Activated T-helper 1 cell treated with anti-CD3 and anti-CD28 coated beads, Interleukin-12 subunit alpha, Interleukin-12 subunit beta, Interleukin-2, Interleukin-4 antibody, amounts not matched to agents 30 ng/mL and 10 ng/mL and 1 ng/mL, durations not matched to agents 14 hours and 24 hours and 36 hours (primary cell): ENCODE measurements around the gene MISP. TPM values are rescaled to one million over a fixed set of nuclear protein-coding genes. Genes with fewer than 3 reads are reported as not detected.
"Not testable (repeated sequence)": the region's sequence is repeated elsewhere in the genome, so short reads cannot be mapped to it uniquely, and the experiment has no call there.

Source experiments
- DNase-seq: peaks from one replicate; pipeline ENCODE4 v3.0.0; 2021; ENCODE audit warnings: low spot score
- H3K27ac Mint-ChIP-seq: one replicate; pipeline ENCODE4 v1.8.0; 2021; ENCODE audit warnings: mild to moderate bottlenecking, mixed read lengths
- H3K27me3 Mint-ChIP-seq: one replicate; pipeline ENCODE4 v1.8.0; 2022; ENCODE audit warnings: mild to moderate bottlenecking, moderate library complexity, mixed read lengths; ENCODE audit not compliant: insufficient read depth
- H3K36me3 Mint-ChIP-seq: one replicate; pipeline ENCODE4 v1.8.0; 2021; ENCODE audit warnings: low read depth, mixed read lengths
- H3K4me1 Mint-ChIP-seq: one replicate; pipeline ENCODE4 v1.8.0; 2021; ENCODE audit warnings: low read depth, mixed read lengths
- H3K4me3 Mint-ChIP-seq: one replicate; pipeline ENCODE4 v1.8.0; 2021; ENCODE audit warnings: mild to moderate bottlenecking, moderate library complexity, mixed read lengths
- H3K9me3 Mint-ChIP-seq: one replicate; pipeline ENCODE4 v1.8.0; 2021; ENCODE audit warnings: mixed read lengths
- intact Hi-C: fragments of 100-400 bp; cut with micrococcal nuclease; formaldehyde crosslinking; loops from one replicate; pipeline ENCODE4 v1.15.1; 2024
- total RNA-seq: library from RNA; stranded (reverse); gene quantifications from 2 replicates; pipeline ENCODE4 v1.2.3, GENCODE V29; 2022

MISP gene
- total RNA-seq, 1 donor from 2014 or later, result not detected

DNA sequence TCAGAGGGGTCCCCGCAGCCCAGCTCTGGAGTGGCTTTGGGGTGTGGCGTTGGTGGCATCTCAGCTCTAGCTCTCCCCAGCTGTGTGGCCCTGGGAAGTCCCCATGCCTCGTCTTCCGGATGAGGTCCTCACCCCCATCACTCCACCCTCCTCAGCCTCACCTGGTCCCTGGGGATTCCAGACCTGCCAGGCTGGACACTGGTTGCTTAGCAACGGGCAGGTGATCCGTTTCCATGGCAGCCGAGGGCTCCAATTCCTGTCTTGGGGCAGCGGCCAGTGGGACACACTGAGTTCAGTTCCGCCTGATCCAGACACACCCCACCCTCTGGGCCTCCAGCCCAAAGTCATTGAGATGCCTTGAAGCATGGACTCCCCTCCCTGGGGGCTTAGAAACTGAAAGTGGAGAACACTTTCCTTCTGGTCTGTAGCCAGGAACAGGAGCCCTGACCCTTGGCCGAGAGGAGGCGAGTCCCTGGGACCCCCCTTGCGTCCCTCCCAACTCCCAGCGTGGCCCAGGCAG is 7.7 kb upstream of the MISP start:
- no peak overlapping the region for H3K4me3 Mint-ChIP-seq
- intact Hi-C loops, result no loop called here
- no peaks in the 10 kb centered on the region for H3K4me1 Mint-ChIP-seq

DNA sequence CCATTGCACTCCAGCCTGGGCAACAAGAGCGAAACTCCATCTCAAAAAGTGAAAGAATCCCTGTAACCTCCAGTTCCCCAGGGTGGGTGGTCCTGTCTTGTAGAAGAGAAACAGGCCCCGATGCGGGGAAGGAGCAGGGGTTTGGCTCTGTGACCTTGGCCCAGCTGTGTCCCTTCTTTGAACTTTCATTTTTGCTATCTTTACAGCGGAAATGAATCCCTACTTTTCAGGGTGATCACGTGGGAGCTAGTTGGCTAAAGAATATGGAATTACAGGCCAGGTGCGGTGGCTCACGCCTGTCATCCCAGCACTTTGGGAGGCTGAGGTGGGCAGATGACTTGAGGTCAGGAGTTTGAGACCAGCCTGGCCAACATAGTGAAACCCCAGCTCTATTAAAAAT is 5.8 kb upstream of the MISP start:
- H3K27me3 Mint-ChIP-seq, H3K4me1 Mint-ChIP-seq, DNase-seq, intact Hi-C loops, H3K27ac Mint-ChIP-seq, H3K36me3 Mint-ChIP-seq, H3K4me3 Mint-ChIP-seq: not testable (repeated sequence)
- peaks cover 18% of the 10 kb centered on the region for H3K9me3 Mint-ChIP-seq

More for the DNA sequence above, 7.7 kb upstream of the MISP start:
- H3K9me3 Mint-ChIP-seq, result peaks cover 18% of the 10 kb centered on the region
- H3K36me3 Mint-ChIP-seq, result no peaks in the 10 kb centered on the region
- H3K27ac Mint-ChIP-seq, result no peak overlapping the region
- no peaks in the 10 kb centered on the region for H3K27me3 Mint-ChIP-seq
- DNase-seq, result no peak

DNA sequence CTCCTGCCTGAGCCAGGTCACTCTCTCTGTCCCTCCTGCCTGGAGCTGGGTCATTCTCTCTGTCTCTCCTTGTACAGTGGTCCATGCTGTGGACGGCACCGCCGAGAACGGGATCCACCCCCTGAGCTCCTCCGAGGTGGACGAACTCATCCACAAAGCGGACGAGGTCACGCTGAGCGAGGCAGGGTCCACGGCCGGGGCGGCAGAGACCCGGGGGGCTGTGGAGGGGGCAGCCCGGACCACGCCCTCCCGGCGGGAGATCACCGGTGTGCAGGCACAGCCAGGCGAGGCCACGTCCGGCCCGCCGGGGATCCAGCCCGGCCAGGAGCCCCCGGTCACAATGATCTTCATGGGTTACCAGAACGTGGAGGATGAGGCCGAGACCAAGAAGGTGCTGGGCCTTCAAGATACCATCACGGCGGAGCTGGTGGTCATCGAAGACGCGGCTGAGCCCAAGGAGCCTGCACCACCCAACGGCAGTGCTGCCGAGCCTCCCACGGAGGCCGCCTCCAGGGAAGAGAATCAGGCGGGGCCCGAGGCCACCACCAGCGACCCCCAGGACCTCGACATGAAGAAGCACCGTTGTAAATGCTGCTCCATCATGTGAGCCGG is 4.6 kb upstream of the MISP start:
- H3K4me1 Mint-ChIP-seq, result no peaks in the 10 kb centered on the region
- peaks cover 18% of the 10 kb centered on the region for H3K9me3 Mint-ChIP-seq
- no peak overlapping the region for H3K27ac Mint-ChIP-seq
- H3K36me3 Mint-ChIP-seq, result no peaks in the 10 kb centered on the region
- intact Hi-C loops, result no loop called here
- no peaks in the 10 kb centered on the region for H3K27me3 Mint-ChIP-seq
- DNase-seq, result no peak
- no peak overlapping the region for H3K4me3 Mint-ChIP-seq

DNA sequence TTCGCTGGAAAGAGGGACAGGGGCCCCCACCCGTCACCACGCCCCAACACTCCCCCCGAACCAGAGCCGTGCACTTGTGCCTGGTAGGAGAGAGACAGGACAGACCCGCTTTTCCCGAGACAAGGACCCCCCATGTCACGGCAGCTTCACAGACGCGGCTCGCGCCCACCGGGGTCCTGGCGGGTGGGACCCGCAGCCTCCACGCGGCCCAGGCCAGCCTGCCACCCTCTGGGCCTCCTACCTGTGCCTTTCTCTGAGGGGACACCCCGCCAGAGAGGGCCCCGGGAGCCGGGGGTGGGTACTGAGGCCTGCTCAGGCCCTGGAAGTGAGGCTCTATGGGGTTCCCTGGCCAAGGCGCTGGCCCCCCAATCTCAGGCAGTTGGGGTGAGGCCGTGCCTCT is 4.0 kb upstream of the MISP start:
- Mint-ChIP-seq H3K27me3 (no peaks in the 10 kb centered on the region), H3K27ac (no peak overlapping the region), H3K9me3 (peaks cover 17% of the 10 kb centered on the region), H3K4me1 (no peaks in the 10 kb centered on the region), H3K36me3 (no peaks in the 10 kb centered on the region), H3K4me3 (no peak overlapping the region)
- intact Hi-C loops, result no loop called here
- DNase-seq, result no peak

DNA sequence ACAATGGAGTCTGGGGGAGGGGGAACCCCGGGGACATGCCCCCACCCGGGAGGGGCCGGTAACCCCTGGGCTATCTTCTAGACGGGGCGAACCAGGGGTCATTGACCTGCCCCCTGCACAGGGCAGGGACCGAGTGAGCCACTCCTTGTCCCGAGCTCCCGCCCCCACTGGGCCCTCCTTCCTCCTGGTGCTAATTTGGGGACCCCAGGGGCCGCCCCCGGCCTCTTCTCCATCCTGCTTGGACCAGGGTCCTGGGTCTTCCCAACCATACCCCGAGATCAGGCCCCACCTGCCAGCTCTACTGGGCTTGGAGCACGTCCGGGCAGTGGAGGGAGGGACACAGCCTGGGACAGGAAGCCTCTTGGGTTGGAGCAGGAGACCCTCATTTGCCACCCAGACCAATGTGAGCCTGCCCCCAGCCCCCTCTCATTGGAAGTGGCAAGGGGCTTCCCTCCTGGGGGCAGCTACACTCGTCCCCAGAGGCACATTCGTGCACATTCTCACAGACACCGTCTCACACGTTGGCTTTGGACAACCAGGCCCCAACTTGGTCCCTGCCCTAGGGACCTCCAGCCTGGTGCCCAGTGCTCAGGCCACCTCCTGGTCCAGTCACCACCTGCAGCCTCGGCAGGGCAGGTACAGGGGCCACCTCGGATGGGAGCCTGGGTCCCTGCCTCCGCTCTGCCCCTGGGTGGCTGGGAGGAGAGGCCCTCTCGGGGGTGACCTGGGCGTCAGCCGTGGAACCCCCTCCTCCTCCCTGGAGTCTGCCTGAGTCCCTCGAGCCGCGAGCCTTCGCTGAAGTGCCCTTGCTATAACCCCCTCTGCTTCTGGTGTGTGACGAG is 3.3 kb upstream of the MISP start:
- no peak overlapping the region for H3K27ac Mint-ChIP-seq

DNA sequence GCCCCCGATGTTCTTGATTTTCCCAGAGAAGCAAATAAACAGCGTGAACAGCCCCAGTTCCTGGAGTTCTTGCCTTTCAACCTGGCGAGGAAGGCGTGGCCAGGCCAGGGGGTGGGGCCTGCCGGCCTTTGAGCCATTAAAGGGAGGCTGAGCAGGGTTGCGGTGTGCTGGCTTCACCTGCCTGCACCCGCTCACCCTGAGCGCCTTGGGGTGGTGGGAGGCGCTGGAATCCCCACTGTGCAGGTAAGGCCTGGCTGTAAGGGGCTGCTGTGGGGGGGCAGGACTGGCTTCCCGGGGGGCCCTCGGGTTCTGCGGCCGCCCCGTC is 2.7 kb upstream of the MISP start:
- Mint-ChIP-seq H3K27ac (no peak overlapping the region), H3K9me3 (peaks cover 11% of the 10 kb centered on the region), H3K4me3 (no peak overlapping the region), H3K4me1 (no peaks in the 10 kb centered on the region), H3K27me3 (no peaks in the 10 kb centered on the region), H3K36me3 (no peaks in the 10 kb centered on the region)
- DNase-seq, result no peak
- intact Hi-C loops, result no loop called here

More for the DNA sequence above, 3.3 kb upstream of the MISP start:
- no peaks in the 10 kb centered on the region for H3K4me1 Mint-ChIP-seq
- no peak overlapping the region for H3K4me3 Mint-ChIP-seq
- intact Hi-C loops, result no loop called here
- H3K36me3 Mint-ChIP-seq, result no peaks in the 10 kb centered on the region
- H3K9me3 Mint-ChIP-seq, result peaks cover 11% of the 10 kb centered on the region
- H3K27me3 Mint-ChIP-seq, result no peaks in the 10 kb centered on the region
- no peak for DNase-seq

DNA sequence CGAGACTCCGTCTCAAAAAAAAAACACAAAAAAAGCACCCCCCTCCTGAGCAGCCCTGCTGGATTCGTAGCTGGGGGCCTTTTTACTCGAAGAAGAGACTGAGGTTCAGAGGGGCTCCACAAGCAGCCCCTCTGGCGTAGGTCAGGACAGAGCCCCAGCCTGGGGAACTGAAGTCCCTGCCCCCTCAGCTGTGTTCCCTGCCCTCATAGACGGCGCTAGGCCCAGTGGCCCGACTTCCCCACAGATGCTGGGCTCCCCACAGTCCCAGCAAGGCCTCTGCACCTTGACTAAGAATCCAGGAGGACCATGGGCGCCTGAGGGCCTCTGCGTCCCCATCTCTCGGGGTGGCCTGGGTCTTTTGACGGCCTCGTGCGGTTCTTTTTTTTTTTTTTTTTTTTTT is 1.1 kb upstream of the MISP start:
- no peaks in the 10 kb centered on the region for H3K27me3 Mint-ChIP-seq
- H3K9me3 Mint-ChIP-seq, result no peaks in the 10 kb centered on the region
- no peak for DNase-seq
- H3K4me1 Mint-ChIP-seq, result no peaks in the 10 kb centered on the region
- no peaks in the 10 kb centered on the region for H3K36me3 Mint-ChIP-seq
- H3K27ac Mint-ChIP-seq, result no peak overlapping the region
- H3K4me3 Mint-ChIP-seq, result no peak overlapping the region
- intact Hi-C loops, result no loop called here

DNA sequence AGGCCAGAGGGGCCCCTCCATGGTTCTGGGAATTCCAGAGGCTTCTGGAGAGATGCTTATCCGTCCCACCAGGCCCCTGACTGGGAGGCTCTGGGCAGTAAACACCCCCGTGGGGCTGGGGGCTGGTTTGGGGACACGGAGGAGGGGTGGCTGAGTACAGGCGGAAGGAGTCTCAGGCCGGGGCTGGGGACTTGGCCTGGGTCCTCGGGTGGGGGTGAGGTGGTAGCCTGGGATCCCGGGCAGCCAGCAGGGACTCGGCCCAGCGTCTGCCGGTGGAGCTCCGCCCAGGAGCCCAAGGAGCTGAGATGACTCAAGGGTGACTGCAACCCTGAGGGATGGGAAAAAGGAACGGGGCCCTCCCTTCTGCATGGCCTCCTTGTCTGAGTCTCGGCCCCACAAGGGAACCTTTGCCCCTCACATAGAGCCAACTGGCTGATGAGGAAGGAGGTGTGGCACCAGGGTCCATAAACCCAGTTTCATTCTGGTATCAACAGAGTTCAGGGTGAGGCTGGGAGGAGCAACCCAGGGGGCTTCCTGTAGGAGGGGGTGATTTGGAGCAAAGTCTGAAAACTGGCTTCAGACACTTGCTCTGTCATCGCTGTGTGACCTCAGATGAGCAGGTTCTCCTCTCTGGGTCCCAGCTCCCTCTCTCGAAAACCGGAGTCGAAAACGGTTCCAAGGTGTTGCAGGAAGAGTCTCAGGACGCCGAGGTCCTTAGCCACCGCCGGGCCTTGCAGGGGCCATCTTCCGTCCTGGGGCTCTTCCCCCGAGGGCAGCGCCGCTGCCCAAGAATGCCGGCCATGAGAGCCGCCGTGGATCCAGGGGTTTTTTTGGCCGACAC is 809 bp downstream of the MISP start:
- no peak overlapping the region for H3K27ac Mint-ChIP-seq
- no peaks in the 10 kb centered on the region for H3K27me3 Mint-ChIP-seq
- intact Hi-C loops, result no loop called here
- no peak overlapping the region for H3K4me3 Mint-ChIP-seq
- no peaks in the 10 kb centered on the region for H3K36me3 Mint-ChIP-seq
- H3K9me3 Mint-ChIP-seq, result no peaks in the 10 kb centered on the region
- H3K4me1 Mint-ChIP-seq, result no peaks in the 10 kb centered on the region
- DNase-seq, result no peak

DNA sequence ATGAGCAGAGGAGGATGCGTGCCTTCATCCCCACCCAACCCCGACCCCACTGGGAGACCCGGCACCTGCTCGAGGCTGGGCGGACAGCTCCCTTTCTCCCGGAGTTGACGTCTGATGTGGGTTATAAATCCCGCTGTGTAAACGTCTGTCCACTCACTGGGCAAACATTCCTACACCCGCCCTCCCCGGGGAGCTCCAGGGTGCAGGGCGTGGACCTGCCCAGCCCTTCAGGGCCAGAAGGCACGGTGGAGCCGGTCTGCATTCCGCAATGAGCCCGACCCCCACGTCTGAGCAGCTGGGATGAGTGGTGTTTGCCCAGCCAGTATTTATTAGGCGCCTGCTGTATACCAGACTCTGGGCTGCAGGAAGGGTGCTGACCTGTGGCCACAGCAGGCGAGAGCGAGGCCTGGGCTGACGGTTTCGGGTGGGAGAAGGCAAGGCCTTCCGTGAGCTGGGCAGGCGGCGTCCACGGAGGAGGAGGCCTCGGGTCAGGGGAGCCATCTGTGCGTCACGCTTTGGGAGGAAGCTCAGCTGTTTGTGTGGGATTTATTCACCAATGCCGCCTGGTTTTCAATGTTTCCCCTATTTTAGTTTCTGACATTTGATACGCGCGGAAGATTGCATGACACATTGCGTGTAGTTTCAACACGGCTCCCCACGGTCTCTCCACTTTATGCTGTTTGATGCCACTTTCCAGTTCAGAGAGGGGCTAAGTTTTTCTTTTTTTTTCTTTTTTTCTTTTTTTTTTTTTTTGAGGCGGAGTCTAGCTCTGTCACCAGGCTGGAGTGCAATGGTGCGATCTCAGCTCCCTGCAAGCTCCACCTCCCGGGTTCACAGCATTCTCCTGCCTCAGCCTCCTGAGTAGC is 2.0 kb downstream of the MISP start:
- H3K9me3 Mint-ChIP-seq, result no peaks in the 10 kb centered on the region
- no peak for DNase-seq
- H3K4me3 Mint-ChIP-seq, result no peak overlapping the region
- no peak overlapping the region for H3K27ac Mint-ChIP-seq
- H3K4me1 Mint-ChIP-seq, result no peaks in the 10 kb centered on the region
- intact Hi-C loops, result no loop called here
- H3K27me3 Mint-ChIP-seq, result no peaks in the 10 kb centered on the region
- no peaks in the 10 kb centered on the region for H3K36me3 Mint-ChIP-seq

DNA sequence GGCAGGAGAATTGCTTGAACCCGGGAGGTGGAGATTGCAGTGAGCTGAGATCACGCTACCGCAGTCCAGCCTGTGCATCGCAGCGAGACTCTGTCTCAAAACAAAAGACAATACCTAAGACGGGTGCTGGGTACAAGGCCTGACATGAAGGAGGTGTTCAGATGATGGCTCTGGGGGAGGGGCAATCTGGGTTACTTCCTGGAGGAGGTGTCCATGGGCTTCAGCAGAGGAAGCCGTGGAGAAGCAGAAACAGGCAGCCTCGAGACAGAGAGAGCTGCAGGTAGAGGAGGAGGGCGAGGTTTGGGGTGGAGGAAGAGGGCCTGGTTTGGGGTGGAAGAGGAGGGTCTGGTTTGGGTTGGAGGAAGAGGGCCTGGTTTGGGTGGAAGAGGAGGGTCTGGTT is 3.6 kb downstream of the MISP start:
- H3K4me3 Mint-ChIP-seq, result no peak overlapping the region
- no peaks in the 10 kb centered on the region for H3K27me3 Mint-ChIP-seq
- H3K27ac Mint-ChIP-seq, result no peak overlapping the region
- peaks cover under 1% of the 10 kb centered on the region for H3K9me3 Mint-ChIP-seq
- no peak for DNase-seq
- H3K4me1 Mint-ChIP-seq, result no peaks in the 10 kb centered on the region
- intact Hi-C loops, result no loop called here
- no peaks in the 10 kb centered on the region for H3K36me3 Mint-ChIP-seq

DNA sequence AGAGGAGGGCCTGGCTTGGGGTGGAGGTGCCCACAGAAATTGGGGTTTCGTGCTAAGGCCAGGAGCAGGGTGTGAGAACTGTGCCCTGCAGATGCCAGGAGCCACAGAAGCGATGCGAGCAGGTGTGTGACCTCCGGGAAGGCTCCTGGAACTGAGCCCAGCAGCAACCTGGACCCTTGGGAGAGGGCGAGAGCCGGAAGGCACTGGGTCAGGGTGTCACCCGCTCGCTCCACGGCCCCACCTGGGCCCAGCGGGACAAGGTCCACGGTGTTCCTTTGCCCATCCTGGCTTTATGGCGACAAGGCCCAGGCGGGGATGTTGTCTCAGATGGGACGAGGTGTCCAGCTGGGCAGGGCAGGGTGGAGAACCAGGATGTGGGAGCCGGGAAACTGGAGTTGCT is 4.2 kb downstream of the MISP start:
- Mint-ChIP-seq H3K27me3 (no peaks in the 10 kb centered on the region), H3K4me1 (no peaks in the 10 kb centered on the region), H3K9me3 (peaks cover 5% of the 10 kb centered on the region), H3K27ac (no peak overlapping the region), H3K36me3 (no peaks in the 10 kb centered on the region), H3K4me3 (no peak overlapping the region)
- intact Hi-C loops, result no loop called here
- no peak for DNase-seq

DNA sequence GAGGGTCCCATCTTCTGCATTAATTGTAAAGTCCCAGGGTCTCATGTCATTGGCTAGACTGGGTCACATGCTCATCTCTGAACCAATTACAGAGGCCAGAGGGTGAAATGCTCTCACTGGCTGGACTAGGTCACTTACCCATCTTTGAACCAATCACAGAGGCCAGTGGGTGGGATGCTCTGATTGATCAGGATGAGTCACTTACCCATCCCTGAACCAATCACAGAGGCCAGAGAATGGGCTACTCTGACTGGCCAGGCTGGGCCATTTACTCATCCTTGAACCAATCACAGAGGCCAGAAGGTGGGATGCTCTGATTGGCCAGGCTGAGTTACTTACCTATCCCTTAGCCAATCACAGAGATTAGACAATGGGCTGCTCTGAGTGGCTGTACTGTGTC is 5.3 kb downstream of the MISP start:
- no peak for DNase-seq
- Mint-ChIP-seq H3K4me1 (no peaks in the 10 kb centered on the region), H3K9me3 (peaks cover 5% of the 10 kb centered on the region), H3K27me3 (no peaks in the 10 kb centered on the region), H3K4me3 (no peak overlapping the region), H3K36me3 (no peaks in the 10 kb centered on the region), H3K27ac (no peak overlapping the region)
- intact Hi-C loops, result no loop called here
